HG02678 (cell line): ENCODE measurements around the gene SYT14.
"Not testable (repeated sequence)": the region's sequence is repeated elsewhere in the genome, so short reads cannot be mapped to it uniquely, and the experiment has no call there.

Experiments
- ATAC-seq: cut with Tn5 transposase; IDR thresholded peaks from one replicate; pipeline ENCODE4 v1.9.1; 2021; ENCODE audit warnings: mild to moderate bottlenecking, moderate library complexity; ENCODE audit not compliant: unreplicated experiment

Gene SYT14

GRCh38 chr1:209931141-209931540 is 6.9 kb upstream of the SYT14 start:
- no peak for ATAC-seq

DNA sequence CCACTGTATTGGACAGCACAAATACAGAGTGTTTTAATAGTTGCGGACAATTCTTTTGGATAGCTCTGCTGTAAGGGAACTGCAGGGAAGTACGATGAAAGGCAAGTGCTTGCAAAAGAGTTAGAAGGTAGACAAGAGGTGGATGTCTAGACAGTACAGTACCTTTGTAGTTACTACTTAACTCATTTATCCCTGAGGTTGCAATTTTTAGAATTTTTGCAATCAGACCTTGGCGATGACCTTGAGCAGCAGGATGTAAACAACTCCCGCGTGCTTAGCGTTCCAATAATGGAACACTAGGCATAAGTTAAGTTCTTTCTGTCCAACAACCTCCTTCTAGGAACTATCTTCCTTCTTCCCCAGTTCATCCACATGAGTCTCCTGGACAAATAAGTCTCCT is 1.9 kb upstream of the SYT14 start:
- no peak for ATAC-seq

DNA sequence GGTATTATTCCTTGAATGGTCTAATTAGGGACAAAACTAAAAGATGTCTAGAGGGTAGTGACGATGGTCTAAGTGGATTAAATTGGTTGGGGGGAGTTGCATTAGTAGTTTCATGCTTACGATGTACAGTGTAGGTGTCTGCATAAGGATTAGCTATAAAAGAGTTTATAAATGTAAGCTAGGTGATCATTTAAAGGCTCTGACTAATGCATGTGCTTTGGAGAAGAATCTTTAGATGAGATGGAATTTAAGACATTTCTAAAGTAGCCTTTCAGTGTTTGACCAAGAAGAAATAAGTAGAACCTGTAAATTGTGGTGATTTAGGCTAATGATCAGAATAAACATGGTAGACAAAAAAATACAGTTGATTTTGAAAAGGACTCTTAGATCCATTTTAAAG is 7.4 kb downstream of the SYT14 start:
- ATAC-seq = no peak

DNA sequence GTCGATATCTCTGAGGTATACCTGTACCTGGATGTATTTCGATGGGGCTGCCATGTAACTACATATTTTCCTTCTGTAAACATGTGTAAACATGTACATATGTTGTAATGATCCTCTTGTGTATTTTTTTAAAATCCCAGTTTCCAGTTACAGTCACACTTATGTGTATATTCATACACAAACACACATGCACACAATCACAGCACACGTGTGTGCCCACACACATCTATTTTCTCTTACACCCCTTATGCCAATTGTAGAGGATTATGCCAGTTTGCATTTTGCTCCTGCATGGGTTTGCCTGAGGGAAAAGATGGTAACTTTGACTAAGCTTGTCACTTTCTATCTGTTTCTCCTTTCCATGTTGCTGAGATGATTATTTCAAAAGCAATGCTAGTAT is 10.1 kb downstream of the SYT14 start:
- no peak for ATAC-seq

GRCh38 chr1:209956116-209956515 is 18.1 kb downstream of the SYT14 start:
- ATAC-seq = no peak

DNA sequence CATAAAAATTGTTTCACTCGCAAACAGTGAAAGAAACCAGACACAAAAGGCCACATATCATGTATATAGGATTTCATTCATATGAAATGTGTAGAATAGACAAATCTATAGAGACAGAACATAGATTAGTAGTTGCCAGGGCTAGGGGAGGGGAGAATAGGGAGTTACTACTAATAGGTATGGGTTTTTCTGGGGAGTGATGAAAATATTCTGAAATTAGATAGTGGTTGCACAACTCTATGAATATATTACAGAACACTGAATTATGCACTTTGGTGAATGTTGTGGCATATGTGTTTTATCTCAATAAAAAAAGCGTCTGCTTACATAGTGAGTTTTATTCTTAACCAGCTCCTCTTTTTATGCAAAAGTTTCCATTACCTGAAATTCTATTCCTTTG is 21.6 kb downstream of the SYT14 start:
- no peak for ATAC-seq

GRCh38 chr1:209960926-209961325 is 22.9 kb downstream of the SYT14 start:
- no peak for ATAC-seq

DNA sequence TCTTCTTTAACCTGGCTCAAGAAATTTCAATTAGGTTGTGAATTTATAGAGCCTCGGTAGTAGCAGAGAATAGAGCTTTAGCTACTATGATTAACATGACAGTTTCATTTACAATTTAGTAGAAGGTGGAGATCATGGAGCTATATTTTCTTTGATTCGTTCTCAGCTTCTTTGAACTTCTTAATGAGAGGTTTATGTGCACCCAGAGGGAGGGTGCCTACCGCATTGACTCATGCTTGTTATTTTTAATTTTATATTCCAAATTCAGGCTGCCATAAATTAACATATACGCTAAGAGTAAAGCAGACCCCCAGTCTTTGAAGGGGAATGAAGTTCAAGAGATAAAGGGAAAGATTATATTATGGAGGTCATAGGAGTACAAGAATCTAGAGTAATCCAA is 24.4 kb downstream of the SYT14 start:
- ATAC-seq = no peak

DNA sequence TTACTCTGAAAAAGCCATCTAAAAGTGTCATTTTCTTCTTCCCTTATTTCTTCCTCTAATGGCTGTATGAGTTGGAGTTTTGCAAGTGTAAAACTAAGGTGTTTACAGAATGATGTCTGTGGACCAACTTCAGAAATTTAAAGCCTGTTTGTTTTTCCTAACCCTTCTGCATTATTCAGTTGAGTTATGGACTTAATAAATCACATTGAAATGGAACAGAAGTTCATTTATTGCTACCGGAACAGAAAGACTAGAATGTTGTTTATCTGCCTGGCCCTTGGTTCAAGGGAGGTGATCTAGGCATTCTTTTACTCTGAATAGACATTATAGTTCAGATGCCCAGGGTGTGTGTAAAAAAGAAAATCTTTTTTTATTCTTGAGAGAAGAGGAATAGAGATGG is 24.8 kb downstream of the SYT14 start:
- no peak for ATAC-seq

- ATAC-seq = no peak
These were observed 28.0 kb downstream of the SYT14 start for GRCh38 chr1:209965996-209966395.

DNA sequence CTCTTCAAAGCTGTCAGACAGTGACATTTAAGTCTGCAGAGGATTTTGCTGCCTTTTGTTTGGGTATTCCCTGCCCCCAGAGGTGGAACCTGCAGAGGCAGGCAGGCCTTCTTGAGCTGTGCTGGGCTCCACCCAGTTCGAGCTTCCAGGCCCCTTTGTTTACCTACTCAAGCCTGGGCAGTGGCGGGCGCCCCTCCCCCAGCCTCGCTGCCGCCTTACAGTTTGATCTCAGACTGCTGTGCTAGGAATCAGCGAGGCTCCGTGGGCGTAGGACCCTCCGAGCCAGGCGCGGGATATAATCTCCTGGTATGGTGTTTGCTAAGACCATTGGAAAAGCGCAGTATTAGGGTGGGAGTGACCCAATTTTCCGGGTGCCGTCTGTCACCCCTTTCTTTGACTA is 40.7 kb downstream of the SYT14 start:
- not testable (repeated sequence) for ATAC-seq

- no peak for ATAC-seq
These were observed 45.9 kb downstream of the SYT14 start for GRCh38 chr1:209983953-209984352.

- ATAC-seq = no peak
These were observed 47.0 kb downstream of the SYT14 start for GRCh38 chr1:209985002-209985401.

- no peak for ATAC-seq
These were observed 50.7 kb downstream of the SYT14 start for GRCh38 chr1:209988706-209989105.

DNA sequence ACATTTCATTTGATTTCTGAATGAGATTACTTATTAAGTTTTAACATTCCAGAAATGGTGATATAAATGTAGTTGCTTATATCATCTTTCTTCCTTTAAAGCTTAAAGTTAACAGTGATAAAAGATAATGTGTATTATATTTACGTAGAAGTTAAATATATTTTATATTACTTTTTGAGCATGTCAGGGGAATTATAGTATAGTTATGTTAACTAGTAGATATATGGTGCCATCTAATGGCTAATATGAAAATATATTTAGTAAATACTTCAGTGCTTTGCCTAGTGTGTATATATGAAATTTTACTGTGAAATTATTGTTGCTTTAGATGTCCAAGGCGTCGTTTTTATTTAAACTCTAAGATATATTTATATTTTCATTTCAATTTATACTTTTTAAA is 51.5 kb downstream of the SYT14 start:
- ATAC-seq = no peak

GRCh38 chr1:209993061-209993830 is 55.2 kb downstream of the SYT14 start:
- ATAC-seq = no peak

DNA sequence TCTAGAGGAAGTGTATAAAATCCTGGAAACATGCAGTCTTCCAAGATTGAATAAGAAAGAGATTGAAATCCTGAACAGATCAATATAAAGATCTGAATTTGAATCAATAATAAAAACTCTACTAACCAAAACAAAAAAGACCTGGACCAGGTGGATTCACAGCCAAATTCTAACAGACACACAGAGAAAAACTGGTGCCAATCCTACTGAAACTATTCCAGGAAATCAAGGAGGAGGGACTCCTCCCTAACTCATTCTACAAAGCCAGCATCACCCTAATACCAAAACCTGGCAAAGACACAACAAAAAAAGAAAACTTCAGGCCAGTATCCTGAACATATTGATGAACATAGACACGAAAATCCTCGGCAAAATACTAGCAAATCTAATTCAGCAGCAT is 58.3 kb downstream of the SYT14 start:
- ATAC-seq = no peak

DNA sequence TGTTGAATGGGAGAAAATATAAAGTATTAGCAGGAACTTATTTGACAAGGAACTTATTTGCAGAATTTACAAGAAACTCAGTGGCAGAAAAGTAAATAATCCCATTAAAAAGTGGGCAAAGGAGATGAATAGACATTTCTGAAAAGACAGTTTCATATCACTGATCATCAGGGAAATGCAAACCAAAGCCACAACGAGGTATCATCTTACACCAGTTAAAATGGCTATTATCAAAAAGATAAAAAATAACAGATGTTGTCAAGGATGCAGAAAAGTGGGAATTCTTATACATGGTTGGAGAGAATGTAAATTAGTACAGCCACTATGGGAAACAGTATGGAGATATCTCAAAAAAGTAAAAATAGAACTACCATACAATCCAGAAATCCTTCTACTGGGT is 61.0 kb downstream of the SYT14 start:
- ATAC-seq = no peak

DNA sequence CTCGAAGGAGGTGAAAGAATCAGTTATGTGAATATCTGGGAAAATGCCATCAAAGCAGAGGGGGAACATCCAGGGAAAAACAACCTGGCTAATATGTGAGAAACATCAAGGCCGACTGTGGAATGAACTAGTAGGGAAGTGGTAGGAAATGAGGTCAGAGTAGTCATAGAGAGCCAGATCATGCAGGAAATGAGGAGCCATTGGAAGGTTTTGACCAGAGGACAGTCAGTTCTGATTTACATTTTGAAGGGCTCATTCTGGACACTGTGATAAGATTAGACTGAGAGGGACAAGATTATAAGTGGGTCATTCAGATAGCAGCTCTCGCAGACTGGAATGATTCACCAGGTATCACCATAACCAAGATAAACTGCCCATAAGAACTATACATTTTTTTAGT is 63.7 kb downstream of the SYT14 start:
- no peak for ATAC-seq

DNA sequence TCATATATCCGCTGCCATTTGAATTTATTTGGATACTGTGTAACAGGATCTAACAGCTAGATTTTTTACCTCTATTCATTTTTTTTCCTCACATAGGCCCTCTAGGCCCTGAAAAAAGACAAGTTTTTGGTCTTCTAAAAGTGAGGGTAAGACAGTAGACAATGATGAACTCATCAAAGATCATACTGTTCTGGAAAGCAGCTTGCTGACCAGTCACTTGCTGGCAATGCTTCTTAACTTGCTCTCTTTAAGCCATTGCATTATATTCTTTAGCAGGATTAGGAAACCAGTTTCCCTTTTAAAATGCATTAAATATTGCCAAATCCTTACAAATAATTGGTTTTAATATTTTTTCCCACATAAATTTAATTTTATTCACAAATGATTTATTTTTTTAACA is 65.5 kb downstream of the SYT14 start:
- ATAC-seq = no peak

DNA sequence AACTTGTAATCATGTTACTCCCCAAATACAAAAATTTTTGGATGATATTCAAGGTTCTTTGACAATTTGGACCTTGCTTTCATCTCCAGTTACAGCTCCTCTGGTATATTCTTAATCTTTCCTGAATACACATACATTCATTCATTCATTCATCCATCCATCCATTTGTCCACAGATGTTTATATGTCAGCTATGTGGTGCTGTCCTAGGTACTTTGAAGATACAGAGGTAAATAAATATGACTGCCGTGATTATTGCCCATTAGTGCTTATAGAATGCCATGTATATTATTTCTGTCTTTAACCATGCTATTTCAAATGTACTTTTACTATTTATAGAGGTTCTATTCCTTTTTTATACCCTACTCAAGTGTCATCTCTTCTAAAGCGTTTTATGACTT is 72.1 kb downstream of the SYT14 start:
- no peak for ATAC-seq

DNA sequence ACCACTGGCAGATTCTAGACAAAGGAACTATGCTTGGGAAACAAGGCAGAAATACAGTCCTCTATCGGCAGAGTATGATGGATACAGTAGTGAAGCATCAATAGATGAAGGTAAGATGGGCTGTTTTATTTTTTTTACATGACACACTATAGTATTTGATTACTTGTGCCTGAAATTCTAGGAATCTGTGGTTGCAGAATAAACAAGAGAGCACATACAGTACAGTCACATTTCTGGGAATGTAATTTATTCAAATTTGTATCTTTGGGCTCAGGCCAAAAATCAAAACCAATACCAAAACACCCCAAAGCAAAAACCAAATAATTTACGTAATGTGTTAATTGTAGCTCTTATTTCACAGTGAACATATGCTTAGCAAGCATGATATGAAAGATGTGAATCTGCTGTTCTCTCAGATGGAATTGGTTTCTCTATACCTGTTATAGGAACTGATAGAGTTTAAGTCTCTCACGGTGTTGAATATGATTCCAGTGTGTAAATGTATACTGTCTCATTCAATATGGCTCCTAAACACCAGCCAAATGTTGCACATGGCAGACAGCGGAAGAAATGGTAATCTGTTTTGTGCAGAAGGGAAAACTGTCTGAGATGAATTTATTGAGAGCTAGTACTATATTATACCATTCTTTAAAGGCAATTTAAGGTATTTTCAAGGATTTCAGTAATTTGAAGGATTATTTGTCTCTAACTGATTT is 83.3 kb downstream of the SYT14 start:
- no peak for ATAC-seq

- no peak for ATAC-seq
These were observed 84.0 kb downstream of the SYT14 start for GRCh38 chr1:210022044-210022443.
